ENCODE data around the gene SLC38A4. TPM values are rescaled to one million over a fixed set of nuclear protein-coding genes. Genes with fewer than 3 reads are reported as not detected.

Gene SLC38A4
- total and polyA plus RNA-seq, 2 of the 8 experiments (the other 6 are each of a cell fraction or from before 2014, with no cell fraction given) = 6.7 to 15.4 TPM

- ChIA-PET CTCF (ENCODE audit: partially characterized antibody) (no interaction called here), POLR2A (ENCODE audit: partially characterized antibody) (no interaction called here)
- H3K9me3 ChIP-seq (ENCODE audit: insufficient read depth in 2 of 2, low read depth in 1 of 2, low read length in 1 of 2) = peaks cover 21 to 39% of the 10 kb centered on the region in 2 experiments
- no peak overlapping the region for H3K4me3 ChIP-seq (ENCODE audit: extremely low read depth in 1 of 4, insufficient read depth in 2 of 4, low read depth in 3 of 4, low read length in 4 of 4)
- FAIRE-seq = no peak
- H4K20me1 ChIP-seq (replicated peaks in 1 of 2; ENCODE audit: control insufficient read depth in 1 of 2, insufficient read depth in 2 of 2, low read length in 2 of 2) = no peaks in the 10 kb centered on the region
- H3K23me2 ChIP-seq (ENCODE audit: low read depth, low read length) = no peaks in the 10 kb centered on the region
- no peak overlapping the region for H2AK5ac ChIP-seq (ENCODE audit: low read depth, low read length)
- H2BK12ac ChIP-seq (ENCODE audit: low read depth, low read length) = no peak overlapping the region
- H2BK20ac ChIP-seq (ENCODE audit: low read length) = no peak overlapping the region
- no peak overlapping the region for H2BK120ac ChIP-seq (replicated peaks; ENCODE audit: low read depth, low read length)
- no peak overlapping the region for H4K91ac ChIP-seq (replicated peaks; ENCODE audit: insufficient read length, low read length)
- no peak overlapping the region for H3K56ac ChIP-seq (replicated peaks; ENCODE audit: insufficient read length, low read depth, low read length)
- no peaks in the 10 kb centered on the region for H3K79me1 ChIP-seq (ENCODE audit: low read depth, low read length)
- no peaks in the 10 kb centered on the region for H3K79me2 ChIP-seq (ENCODE audit: control insufficient read depth in 1 of 2, insufficient read depth in 2 of 2, low read length in 2 of 2)
- no peaks in the 10 kb centered on the region for H3K27me3 ChIP-seq (replicated peaks in 1 of 4; ENCODE audit: control insufficient read depth in 3 of 4, extremely low read depth in 1 of 4, insufficient read depth in 3 of 4, low read length in 3 of 4)
- no peak overlapping the region for H2AFZ ChIP-seq (ENCODE audit: low read length)
- no peak overlapping the region for H3K27ac ChIP-seq (ENCODE audit: low read depth, low read length)
- H3K14ac ChIP-seq (ENCODE audit: insufficient read length) = no peak overlapping the region
- H3K4me1 ChIP-seq (replicated peaks in 1 of 4; ENCODE audit: control insufficient read depth in 3 of 4, insufficient read depth in 4 of 4, low read length in 3 of 4) = no peaks in the 10 kb centered on the region
- H2BK5ac ChIP-seq (ENCODE audit: low read depth, low read length) = no peak overlapping the region
- no peak overlapping the region for H2BK15ac ChIP-seq (ENCODE audit: low read length)
- no peak overlapping the region for H3K23ac ChIP-seq (ENCODE audit: insufficient read length)
- no peak overlapping the region for H3K4me2 ChIP-seq (ENCODE audit: insufficient read depth in 1 of 2, low read depth in 2 of 2, low read length in 2 of 2)
- no peak overlapping the region for H4K5ac ChIP-seq (ENCODE audit: insufficient read length, low read depth, low read length)
- H3K9ac ChIP-seq (replicated peaks in 1 of 4; ENCODE audit: extremely low read depth in 1 of 4, low read depth in 3 of 4, low read length in 3 of 4) = no peak overlapping the region
- H3K4ac ChIP-seq (replicated peaks; ENCODE audit: insufficient read length, low read depth, low read length) = no peak overlapping the region
- H4K8ac ChIP-seq (ENCODE audit: extremely low read depth, insufficient read depth, low read length) = no peak overlapping the region
- no peak for DNase-seq (ENCODE audit: low read depth in 1 of 2, low spot score in 2 of 2)
- peaks cover 0 to 3% (median 0%) of the 10 kb centered on the region in 4 experiments; a peak in 1 of 8 replicates for H3K36me3 ChIP-seq (ENCODE audit: control insufficient read depth in 2 of 4, insufficient read depth in 4 of 4, low read length in 3 of 4)
- H3K18ac ChIP-seq (ENCODE audit: extremely low read depth, low read length) = no peak overlapping the region
- TF ChIP-seq BACH1 (IDR thresholded peaks at IDR 0.05; ENCODE audit: low read length) = no peak
- TF ChIP-seq SIN3A (conservative IDR thresholded peaks at IDR 0.05 in 1 of 2, IDR thresholded peaks at IDR 0.05 in 1 of 2; ENCODE audit: low read depth in 1 of 2, low read length in 2 of 2) = no peak
- TF ChIP-seq TBP (IDR thresholded peaks at IDR 0.05; ENCODE audit: low read depth, low read length) = no peak
These were observed 31.7 kb upstream of the SLC38A4 start for GRCh38 chr12:46857486-46857885.
